Mammary epithelial cell (primary cell): ENCODE measurements around the gene NRIP3.

ENCODE experiments used
- CTCF ChIP-seq, 2 donors: IDR thresholded peaks in 1 of 2; conservative IDR thresholded peaks in 1 of 2; 2 replicates each; pipeline ENCODE4 v1.5.1; 2011 to 2012; ENCODE audit warnings: inconsistent platforms in 2 of 2, low read length in 2 of 2, mild to moderate bottlenecking in 2 of 2, control low read depth in 1 of 2, low read depth in 1 of 2; ENCODE audit not compliant: insufficient read depth in 1 of 2; ENCODE audit errors: extremely low read depth in 1 of 2
- EZH2 ChIP-seq: IDR thresholded peaks from 2 replicates; pipeline ENCODE4 v1.6.1; 2012; ENCODE audit warnings: low read length, inconsistent platforms, borderline replicate concordance

GRCh38 chr11:9038541-9038940, 34.7 kb upstream of the NRIP3 start:
- TF ChIP-seq CTCF (conservative IDR thresholded peaks at IDR 0.05 in 1 of 2, IDR thresholded peaks at IDR 0.05 in 1 of 2; ENCODE audit: extremely low read depth in 1 of 2, insufficient read depth in 1 of 2, low read depth in 1 of 2, low read length in 2 of 2): no peak
- TF ChIP-seq EZH2: no peak
